GM19025 (cell line): Measurements from ENCODE around the gene ADPRH.
"Not testable (repeated sequence)": the region's sequence is repeated elsewhere in the genome, so short reads cannot be mapped to it uniquely, and the experiment has no call there.

ENCODE experiments used
- ATAC-seq: cut with Tn5 transposase; IDR thresholded peaks from one replicate; pipeline ENCODE4 v1.9.1; 2021; ENCODE audit warnings: mild to moderate bottlenecking, low read depth, moderate library complexity; ENCODE audit not compliant: unreplicated experiment

The ADPRH gene

DNA sequence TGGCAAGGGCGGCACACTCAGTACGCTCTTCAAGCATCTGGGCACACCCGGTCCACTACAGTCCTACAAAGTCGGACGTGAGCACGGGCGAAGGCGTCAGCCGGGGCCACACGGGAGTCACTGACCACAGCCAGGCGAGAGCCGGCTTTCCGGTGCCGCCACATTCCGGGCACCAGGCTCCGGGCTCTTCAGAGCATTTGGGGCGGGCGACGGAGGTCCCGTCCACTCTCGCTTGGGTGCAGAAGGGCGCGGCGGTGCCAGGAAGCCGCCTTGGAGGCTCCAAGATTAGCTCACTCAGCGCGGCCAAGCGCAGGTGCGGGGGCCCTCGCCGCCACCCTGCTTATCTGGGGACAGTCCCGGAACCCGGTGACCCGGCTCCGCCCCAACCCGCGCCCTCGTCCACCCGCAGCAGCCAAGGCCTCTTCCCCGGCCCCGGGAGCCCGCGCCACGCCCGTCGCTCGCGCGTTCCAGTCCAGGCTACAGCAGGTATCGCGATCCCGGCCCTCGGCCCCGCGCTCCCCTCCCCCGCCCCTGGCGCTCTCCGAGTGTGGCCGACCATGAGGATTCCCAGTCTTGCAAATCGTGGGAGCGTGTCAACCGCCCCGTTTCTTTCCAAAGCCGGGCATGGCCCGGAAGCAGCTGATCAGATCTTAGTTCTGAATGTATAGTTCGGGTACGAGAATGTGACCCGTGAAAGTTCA lies at the start of gene ADPRH:
TSS of gene ADPRH (plus strand) at position 127 of the 701 bp plus-strand sequence. CDS start 2,678 bp downstream, outside the sequence.
- ATAC-seq, result peak; percentile 65

DNA sequence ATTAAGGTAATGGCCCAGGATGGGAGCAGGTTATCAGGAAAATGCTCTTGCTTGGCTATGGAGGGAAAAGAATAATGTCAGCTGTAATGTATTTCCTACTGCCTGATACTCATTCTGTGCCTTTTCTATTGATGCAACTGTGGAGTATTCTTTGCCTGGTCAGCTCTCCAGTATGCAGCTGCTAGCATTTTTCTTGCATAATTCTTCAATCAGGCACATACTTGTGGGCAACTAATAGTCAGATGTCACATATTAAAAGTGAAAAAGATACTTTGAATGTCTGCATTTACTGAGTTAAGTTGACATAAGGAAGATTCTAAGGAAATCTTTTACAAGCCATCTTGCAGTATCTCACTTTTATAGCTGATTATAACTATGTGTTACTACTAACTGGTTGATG lies 49.4 kb upstream of the ADPRH start:
- ATAC-seq, result no peak

DNA sequence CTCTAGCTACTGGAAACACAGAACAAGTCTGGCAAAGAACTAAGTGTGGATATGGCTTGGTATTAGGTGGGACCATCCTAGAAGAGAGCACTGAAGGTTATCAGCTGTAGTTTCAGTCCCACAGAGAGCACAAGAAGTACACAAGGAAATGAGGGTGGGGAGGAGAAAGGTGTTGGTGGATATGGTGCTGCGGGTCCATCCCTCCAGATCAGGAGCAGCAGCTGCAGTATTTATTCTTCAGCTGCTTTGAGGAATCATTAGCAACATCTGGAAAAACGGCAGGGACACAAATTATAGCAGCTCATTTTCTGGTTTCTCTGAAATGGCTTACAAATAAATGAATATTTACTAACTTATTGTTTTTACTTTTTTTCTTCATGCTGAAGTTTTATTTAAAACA lies 48.8 kb upstream of the ADPRH start:
- no peak for ATAC-seq

DNA sequence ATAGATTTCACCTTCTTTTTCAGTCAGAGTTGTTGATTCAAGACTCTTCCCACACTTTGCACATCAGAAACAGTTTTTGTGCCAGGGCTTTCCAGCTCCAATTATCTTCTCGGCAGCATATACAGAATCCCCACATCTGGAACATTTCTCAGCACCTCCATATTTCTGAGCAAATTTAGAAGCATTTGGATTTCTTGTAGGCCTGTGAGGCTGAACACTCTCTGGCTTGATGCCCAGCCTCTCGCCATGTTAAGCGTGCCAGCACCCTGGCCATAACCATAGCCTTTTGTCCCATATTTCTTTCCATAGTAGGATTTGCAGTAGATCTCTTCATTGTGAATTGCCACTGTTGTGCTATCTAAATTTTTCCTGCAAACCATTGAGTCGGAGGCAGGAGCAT lies 48.1 kb upstream of the ADPRH start:
- ATAC-seq, result no peak

DNA sequence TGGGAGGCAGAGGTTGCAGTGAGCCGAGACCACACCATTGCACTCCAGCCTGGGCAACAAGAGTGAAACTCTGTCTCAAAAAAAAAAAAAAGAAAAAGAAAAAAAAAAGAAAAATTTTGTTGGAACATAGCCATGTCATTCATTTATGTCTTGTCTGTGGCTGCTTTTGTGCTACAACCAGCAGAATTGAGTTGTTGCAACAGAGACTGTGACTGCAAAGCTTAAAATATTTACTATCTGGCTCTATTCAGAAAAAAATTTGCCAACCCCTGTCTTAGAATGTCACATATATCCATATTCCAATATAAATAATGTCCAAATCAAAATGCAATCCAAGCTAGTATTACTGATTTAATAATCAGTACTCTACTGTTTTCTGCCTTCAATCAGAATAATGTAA lies 45.0 kb upstream of the ADPRH start:
- no peak for ATAC-seq

DNA sequence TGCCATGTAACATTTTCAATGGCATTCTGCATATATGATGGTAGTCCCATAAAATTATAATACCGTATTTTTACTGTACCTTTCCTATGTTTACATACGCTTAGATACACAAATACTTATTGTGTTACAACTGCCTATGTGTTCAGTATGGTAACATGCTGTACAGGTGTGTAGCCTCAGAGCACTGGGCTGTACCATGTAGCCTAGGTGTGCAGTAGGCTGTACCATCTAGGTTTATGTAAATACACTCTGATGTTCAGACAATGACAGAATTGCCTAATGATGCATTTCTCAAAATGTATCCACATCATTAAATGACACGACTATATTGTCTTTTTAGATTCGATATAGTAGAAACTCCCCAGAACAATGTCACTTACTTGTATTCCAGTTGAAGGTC lies 42.5 kb upstream of the ADPRH start:
- ATAC-seq, result no peak

DNA sequence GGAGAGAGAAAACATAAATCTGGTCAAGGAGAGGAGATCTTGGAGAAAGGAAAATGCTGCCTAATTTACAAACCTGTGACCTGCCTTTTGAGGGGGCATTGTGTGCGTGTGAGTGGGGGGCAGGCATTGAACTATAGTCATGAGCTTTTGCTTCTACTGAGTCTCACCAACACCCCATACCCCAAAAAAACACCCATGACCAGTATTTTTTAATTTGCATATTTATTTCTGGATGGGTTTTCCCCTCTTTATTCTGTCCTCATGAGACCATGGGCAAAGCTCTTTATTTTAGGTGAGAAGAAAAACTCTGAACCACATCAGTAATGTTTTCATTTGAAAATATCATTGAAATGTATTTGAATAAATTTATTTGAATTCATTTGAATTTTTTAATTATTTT lies 40.5 kb upstream of the ADPRH start:
- ATAC-seq, result no peak

DNA sequence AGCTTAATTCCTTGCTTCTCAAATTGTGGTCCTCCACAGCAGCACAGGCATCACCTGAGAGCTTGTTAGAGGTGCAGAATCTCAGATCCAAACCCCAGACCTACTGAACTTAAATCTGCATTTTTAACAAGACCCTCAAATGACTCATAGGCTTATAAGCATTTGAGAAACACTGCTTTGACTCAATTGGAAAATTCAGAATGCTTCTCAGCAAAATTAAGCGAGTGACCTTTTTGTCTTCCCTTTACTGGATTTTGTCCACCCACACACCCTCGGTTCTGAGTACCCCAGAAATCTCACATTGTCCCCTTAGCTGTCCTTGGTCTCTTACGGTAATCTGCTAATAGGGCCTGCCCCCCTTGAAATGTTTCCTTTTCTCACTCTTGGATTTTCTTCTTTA lies 37.7 kb upstream of the ADPRH start:
- ATAC-seq, result no peak

DNA sequence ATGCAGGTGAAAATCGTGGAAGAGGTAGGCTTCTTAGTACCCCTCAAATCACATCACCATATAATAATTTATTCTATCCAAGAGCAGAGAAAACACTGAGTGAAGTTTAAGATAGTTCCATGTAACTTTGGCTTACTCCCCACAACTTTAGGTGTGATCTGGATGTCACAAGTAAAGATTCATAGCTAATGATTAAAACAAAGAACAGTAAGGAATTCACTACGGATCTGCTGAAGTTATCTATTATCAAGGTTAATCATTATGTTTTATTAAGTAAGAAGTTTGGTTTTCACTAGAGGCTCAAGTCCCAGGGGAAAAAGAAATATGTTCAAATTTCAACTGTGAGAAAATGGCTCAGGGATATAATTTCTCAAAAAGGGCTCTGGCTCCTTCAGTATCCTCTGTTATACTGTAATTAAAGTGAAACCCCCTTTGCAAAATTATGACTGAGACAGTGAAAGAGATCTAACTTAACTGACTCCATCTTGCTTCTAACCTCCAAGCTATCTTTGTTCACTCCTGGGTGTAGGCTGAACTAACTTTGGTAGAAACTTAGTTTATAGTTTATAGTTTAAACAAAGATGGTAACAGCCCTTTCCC lies 37.0 kb upstream of the ADPRH start:
- peak; percentile 41 for ATAC-seq

DNA sequence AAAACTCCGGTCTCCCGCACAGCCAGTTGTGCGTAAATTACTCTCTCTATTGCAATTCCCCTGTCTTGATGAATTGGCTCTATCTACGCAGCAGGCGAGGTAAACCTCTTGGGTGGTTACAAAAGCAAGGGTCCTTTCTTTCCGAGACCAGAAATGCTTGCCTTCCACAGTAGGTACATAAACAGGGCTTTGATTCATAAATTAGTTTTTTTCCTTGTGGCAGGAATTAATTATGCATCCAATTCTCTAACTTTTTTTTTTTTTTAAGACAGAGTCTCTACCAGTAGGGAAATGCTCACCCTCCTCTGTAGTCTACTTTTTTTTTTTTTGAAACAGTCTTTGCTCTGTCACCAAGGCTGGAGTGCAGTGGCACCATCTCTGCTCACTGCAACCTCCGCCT lies 36.1 kb upstream of the ADPRH start:
- no peak for ATAC-seq

DNA sequence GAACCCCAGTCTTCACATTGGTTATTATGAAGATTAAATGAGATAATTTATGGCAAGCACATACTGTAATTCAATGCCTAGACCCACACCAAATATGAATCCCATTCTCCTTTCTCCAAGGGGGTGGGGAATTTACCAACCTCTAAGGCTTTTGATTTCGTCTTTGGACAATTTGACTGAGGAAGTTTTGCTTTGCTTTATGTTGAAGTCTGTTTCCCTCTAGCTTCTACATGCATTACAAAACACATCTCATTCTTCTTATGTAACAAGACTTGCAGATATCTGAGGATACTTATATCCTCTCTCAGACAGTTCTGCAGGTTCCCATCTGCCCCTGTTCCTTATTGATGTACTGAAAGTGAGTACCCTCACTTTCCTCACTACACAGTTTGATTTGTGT lies 32.1 kb upstream of the ADPRH start:
- ATAC-seq, result no peak

DNA sequence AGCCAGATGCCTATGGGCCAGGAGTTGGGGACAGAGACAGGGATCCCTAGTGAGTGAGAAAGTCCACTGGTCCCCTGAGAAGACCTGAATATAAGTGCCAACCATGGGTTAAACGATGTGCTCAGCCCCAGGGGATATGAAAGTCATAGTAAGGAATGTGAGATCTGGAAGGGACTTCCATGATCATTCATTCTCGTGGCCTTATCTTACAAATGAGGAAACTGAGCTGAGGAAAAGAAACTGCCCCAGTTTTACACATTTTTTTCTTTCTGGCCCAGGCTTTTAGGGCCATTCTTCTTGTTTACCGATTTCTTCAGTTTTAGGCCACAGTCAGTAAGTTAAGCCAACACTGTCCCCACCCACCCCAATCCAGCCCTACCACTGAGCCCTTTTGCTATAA lies 31.0 kb upstream of the ADPRH start:
- no peak for ATAC-seq

DNA sequence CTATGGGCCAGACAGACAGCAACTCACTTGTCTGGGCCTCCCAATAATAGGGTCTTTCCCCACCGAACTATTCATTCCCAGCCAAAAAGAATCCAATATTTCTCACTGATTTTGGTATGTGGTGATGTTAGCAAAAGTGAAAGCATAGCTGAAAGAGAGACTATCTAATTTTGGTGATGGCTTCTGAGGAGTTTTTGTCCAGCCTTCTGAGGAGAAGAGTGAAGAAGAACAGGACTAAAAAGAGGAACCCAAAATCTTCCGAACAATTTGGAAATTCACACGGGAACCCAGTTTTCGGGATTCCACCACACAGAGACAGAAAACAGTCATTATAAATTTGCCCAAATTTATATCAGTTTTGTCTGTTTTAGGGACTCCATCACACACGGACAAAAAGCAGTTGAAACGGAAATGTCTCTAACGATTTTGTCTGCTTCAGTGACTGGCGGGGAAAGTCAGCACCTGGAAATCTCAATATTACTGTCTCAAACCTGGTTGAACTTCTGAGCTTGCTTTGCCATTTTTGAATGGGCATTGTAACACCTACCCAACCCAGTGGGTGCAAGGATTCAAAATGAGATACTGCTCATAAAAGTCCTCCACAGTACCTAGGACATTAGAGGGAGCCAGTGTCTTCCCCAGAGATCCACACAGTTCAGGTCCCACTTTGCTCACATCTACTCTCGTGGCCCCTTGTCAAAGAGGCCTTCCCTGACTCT lies 28.9 kb upstream of the ADPRH start:
- ATAC-seq, result peak; percentile 36

DNA sequence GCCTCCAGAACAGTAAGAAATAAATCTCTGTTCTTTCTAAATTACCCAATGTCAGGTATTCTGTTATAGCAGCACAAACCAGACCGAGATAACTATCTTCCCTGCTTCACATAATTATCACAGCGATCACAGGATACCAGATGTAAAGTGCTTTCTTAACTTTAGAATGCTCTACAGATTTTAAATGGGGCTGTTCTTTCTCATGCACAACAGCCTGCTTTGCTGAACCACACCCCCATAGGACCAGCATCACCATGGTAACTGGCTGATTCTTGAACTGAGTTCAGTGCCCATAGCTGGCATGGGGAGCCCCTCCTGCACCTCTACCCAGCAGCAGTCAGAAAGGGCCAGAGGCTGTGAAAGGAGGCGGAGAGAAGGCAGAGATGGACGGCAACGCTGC lies 27.7 kb upstream of the ADPRH start:
- ATAC-seq, result no peak

DNA sequence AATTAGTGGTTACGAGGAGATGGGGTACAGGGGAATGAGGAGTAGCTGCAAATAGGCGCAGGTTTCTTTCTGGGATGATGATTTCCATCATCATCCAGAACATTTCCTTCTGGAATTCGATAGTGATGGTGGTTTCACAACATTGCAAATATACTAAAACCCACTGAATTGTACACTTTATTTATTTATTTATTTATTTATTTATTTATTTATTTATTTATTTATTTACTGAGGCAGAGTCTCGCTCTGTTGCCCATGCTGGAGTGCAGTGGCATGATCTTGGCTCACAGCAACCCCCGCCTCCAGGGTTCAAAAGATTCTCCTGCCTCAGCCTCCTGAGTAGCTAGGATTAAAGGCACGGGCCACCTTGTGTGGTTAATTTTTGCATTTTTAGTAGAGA lies 26.4 kb upstream of the ADPRH start:
- not testable (repeated sequence) for ATAC-seq

DNA sequence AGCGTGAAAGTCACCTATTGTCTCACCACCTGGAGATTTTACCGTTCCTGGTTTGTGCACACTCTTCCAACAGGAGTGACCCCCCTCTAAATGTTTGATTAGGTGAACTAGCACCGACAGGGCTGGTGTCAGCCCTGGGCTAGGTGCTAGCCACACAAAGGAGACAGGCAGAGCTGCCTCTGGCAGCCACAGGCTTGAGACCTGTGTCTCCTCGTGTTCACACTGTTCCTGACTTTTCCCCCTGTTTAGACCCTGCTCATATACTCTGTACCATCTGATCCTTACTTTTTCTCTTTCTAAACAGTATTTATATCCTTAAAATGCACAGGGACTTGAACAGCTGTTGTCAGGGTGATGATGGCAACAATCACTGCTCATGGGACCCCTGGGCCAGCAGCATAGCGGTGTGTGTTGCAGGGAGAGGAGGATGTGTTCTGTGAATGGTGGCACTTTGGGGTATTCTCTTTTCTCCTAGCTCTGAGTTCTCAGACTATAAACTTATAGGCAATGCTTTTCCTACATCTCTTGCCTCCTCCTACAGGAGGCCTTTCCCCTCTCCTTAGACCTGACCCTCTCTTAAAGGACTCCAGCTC lies 25.4 kb upstream of the ADPRH start:
- ATAC-seq, result no peak

DNA sequence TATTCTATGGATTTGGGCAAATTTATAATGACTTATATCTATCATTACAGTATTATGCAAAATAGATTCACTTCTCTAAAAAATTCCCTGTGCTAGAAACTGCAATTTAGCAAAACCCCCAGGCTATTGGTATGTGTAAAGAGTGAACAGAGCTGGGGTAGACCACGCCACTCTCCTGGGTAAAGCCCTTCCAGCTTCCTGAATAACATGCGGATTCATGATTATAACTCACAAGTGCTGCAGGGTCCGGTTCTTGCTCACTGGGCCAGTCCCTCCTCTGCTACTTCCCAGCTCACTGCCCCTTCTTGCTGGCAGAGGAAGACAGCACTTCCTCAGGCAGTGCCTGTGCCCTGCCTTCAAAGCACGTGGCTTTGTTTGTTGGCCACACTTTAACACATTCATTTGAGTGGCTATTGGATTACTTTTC lies 24.0 kb upstream of the ADPRH start:
- no peak for ATAC-seq

DNA sequence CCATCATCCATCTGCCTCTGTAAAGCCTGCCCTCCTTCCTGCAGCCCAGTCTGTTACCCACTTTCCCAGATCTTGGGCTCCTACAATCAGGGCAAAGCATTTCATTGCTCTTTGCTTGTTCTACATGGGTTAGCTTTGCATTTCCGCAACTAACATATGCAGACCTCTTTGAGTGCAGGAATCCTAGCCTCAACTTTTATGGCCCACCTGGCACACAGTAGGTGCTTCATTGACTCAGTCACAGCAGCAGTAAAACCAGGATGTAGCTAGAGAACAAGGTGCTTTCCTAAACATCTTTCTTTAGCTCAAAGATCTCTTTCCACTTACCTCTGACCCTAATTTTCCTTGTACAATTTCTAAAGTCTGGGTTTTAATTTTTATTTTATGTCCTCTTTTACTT lies 23.4 kb upstream of the ADPRH start:
- ATAC-seq, result no peak

DNA sequence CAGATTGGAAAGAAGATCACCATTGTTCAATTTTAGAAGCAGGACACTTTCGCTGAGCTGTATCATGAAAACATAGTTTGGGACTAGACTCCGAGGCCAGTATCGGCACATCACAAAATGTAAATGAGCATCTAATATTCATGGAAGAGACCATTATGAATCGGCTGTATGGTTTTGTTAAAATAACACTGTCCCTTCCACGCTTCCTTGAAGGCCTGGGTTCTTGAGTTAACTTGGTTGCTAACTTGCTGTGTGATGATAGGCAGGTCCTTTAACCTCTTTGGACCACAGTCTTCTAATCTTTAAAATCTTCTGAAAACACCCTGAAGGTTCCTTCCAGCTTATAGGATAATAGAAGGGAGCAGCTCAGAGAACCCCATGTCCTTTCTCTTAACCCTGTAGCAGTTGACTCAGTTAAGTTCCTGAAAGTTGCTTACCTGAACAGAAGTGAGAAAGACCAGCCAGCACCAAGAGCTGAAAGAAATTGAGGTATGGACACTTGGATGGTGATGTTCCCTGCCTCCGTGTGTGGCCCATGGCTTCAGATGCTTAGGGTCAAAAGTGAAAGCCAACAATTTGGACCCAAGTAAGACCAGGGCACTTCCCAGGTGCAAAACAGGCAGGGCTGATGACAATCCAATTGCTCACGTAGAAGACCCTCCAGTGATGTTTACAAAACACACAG lies 22.0 kb upstream of the ADPRH start:
- ATAC-seq, result no peak

DNA sequence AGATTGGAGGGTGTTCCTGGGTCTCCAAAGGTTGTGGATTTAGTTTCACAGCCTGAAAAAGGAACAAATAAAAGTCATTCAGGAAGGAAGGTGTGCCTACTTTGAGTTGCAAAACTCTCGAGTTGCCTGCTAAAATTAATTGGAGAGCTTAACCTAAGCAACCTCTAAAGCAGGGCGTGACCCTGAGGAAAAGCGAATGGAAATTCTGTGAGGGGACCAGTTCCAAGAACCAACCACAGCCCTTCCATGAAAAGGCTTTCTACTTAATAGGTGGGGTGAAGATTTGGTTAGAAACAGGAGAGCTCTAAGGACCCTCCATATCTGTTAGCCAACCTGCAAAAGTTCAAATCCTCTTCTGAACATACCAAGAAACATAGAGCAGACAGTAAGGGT lies 21.4 kb upstream of the ADPRH start:
- ATAC-seq, result no peak
